HG03135 (cell line): ENCODE measurements around the gene RGS14.
"Not testable (repeated sequence)": the region's sequence is repeated elsewhere in the genome, so short reads cannot be mapped to it uniquely, and the experiment has no call there.

ENCODE experiments used
- ATAC-seq: cut with Tn5 transposase; IDR thresholded peaks from one replicate; pipeline ENCODE4 v1.9.1; 2021; ENCODE audit warnings: mild to moderate bottlenecking, moderate library complexity; ENCODE audit not compliant: unreplicated experiment

Gene RGS14

GRCh38 chr5:177399997-177400868 is 42.5 kb downstream of the RGS14 start, which contains the start of gene PFN3:
TSS of gene PFN3 (minus strand) at chr5:177400661. CDS start at chr5:177400576, 85 bp downstream.
- no peak for ATAC-seq

- no peak for ATAC-seq
Observed at GRCh38 chr5:177402271-177403043, 44.7 kb downstream of the RGS14 start.

GRCh38 chr5:177403102-177403791 is 45.5 kb downstream of the RGS14 start:
- peak; percentile 21 for ATAC-seq

- peak; percentile 74 for ATAC-seq
Observed at GRCh38 chr5:177403792-177404640, 46.3 kb downstream of the RGS14 start.

- ATAC-seq = no peak
Observed at GRCh38 chr5:177404641-177405179, 47.0 kb downstream of the RGS14 start.

- ATAC-seq = no peak
Observed at GRCh38 chr5:177405312-177405711, 47.6 kb downstream of the RGS14 start.

- ATAC-seq = no peak
Observed at GRCh38 chr5:177405805-177406204, 48.1 kb downstream of the RGS14 start.

- no peak for ATAC-seq
Observed at GRCh38 chr5:177409043-177409801, 51.5 kb downstream of the RGS14 start, which contains the start of gene F12. TSS of gene F12 (minus strand) at chr5:177409564. CDS start at chr5:177409527, 37 bp downstream.

GRCh38 chr5:177410575-177410974 is 52.9 kb downstream of the RGS14 start:
- no peak for ATAC-seq

- peak; percentile 62 for ATAC-seq
Observed at GRCh38 chr5:177412603-177413233, 55.0 kb downstream of the RGS14 start.

GRCh38 chr5:177414481-177414880 is 56.8 kb downstream of the RGS14 start:
- no peak for ATAC-seq

- not testable (repeated sequence) for ATAC-seq
Observed at GRCh38 chr5:177417081-177417480, 59.4 kb downstream of the RGS14 start.

GRCh38 chr5:177419046-177419445 is 61.3 kb downstream of the RGS14 start:
- ATAC-seq = no peak

- ATAC-seq = not testable (repeated sequence)
Observed at GRCh38 chr5:177420472-177420871, 62.7 kb downstream of the RGS14 start.

GRCh38 chr5:177421062-177421798 is 63.5 kb downstream of the RGS14 start:
- no peak for ATAC-seq
